ENCODE data around the gene PLEKHJ1. TPM values are rescaled to one million over a fixed set of nuclear protein-coding genes. Genes with fewer than 3 reads are reported as not detected.

PLEKHJ1 gene
- total and polyA plus RNA-seq, 12 donors, result 18.1 to 89.5 (median 71.7) TPM

DNA sequence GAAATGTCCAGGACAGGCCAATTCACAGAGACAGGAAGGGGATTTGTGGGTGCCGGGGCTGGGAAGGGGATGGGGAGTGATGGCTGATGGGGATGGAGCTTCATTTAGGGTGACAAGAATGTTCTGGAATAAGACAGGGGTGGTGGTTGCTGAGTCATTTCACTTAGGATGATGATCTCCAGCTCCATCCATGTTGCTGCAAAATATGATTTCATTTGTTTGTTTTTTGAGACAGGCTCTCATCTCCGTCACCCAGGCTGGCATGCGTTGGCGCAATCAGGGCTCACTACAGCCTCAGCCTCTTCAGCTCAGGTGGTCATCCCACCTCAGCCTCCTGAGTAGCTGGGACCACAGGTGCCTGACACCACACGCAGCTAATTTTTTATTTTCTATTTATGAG, 23.2 kb upstream of the PLEKHJ1 start:
- no peak overlapping the region for H3K4me3 ChIP-seq
- no peaks in the 10 kb centered on the region for H3K9me3 ChIP-seq (replicated peaks in 1 of 3)
- H3K4me1 ChIP-seq (replicated peaks in 1 of 2), result no peaks in the 10 kb centered on the region
- no peak for DNase-seq
- H3K27ac ChIP-seq, result no peak overlapping the region
- 87 to 95% (median 91%) methylated on average over 5 of the region's 5 CpGs for WGBS, 4 donors
- TF ChIP-seq, protein P1, sequence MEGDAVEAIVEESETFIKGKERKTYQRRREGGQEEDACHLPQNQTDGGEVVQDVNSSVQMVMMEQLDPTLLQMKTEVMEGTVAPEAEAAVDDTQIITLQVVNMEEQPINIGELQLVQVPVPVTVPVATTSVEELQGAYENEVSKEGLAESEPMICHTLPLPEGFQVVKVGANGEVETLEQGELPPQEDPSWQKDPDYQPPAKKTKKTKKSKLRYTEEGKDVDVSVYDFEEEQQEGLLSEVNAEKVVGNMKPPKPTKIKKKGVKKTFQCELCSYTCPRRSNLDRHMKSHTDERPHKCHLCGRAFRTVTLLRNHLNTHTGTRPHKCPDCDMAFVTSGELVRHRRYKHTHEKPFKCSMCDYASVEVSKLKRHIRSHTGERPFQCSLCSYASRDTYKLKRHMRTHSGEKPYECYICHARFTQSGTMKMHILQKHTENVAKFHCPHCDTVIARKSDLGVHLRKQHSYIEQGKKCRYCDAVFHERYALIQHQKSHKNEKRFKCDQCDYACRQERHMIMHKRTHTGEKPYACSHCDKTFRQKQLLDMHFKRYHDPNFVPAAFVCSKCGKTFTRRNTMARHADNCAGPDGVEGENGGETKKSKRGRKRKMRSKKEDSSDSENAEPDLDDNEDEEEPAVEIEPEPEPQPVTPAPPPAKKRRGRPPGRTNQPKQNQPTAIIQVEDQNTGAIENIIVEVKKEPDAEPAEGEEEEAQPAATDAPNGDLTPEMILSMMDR (IDR thresholded peaks at IDR 0.05), result no peak
- TF ChIP-seq POLR2A (IDR thresholded peaks at IDR 0.05), result no peak
- H3K36me3 ChIP-seq (replicated peaks in 1 of 2), result no peaks in the 10 kb centered on the region
- intact Hi-C loops (cut with DNase I), result no loop called here
- H3K27me3 ChIP-seq, result no peaks in the 10 kb centered on the region

DNA sequence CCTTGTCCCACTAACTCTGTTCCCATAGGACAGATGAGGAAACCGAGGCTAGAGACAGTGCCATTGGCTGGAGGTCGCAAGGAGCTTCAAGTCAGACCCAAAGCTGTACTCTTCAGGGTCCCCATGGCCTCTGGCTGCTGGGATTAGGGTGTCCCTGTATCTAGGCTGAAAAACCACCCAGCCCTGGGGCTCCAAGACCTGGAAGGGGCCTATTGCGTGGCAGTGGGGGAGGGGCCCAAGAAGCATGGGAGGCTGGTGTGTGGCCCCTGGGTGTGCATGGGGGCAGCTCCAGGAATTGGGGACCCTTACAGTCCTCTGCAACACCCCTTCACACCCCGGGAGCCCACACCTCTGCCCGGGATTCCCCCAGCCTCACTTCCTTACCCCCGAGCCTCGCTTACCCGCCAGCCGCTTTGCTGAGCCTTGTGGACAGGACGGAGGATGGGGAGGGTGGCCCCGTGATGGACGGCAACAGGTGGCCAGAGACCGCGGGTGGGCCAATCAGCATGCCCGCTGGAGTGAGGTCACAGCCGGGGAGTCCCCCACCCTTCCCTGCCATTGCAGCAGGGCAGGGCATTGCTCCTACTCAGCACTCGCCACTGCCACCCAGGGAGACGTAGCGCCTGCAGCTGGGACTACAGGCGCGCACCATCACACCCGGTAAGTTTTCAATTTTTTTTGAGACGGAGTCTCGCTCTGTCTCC, 20.0 kb upstream of the PLEKHJ1 start, which contains the start of gene JSRP1:
Gene JSRP1 (minus strand): TSS at position 436 of the 704 bp plus-strand sequence. CDS start 1,103 bp downstream, outside the sequence.
- Histone ChIP-seq H3K4me1 (replicated peaks in 1 of 2) (peaks cover 0 to 20% of the 10 kb centered on the region in 2 donors), H3K36me3 (replicated peaks in 1 of 2) (no peaks in the 10 kb centered on the region), H3K27me3 (peaks cover 29% of the 10 kb centered on the region), H3K9me3 (replicated peaks in 1 of 3) (no peaks in the 10 kb centered on the region), H3K4me3 (no peak within 1 kb of the TSS), H3K27ac (no peak within 1 kb of the TSS)
- DNase-seq, result no peak
- intact Hi-C loops (cut with DNase I), result no loop called here
- TF ChIP-seq, protein P1 (IDR thresholded peaks at IDR 0.05), result no peak
- TF ChIP-seq POLR2A (IDR thresholded peaks at IDR 0.05), result no peak
- WGBS, 4 donors, result 69 to 82% (median 72%) methylated on average over 12 to 24 of the region's 24 CpGs

DNA sequence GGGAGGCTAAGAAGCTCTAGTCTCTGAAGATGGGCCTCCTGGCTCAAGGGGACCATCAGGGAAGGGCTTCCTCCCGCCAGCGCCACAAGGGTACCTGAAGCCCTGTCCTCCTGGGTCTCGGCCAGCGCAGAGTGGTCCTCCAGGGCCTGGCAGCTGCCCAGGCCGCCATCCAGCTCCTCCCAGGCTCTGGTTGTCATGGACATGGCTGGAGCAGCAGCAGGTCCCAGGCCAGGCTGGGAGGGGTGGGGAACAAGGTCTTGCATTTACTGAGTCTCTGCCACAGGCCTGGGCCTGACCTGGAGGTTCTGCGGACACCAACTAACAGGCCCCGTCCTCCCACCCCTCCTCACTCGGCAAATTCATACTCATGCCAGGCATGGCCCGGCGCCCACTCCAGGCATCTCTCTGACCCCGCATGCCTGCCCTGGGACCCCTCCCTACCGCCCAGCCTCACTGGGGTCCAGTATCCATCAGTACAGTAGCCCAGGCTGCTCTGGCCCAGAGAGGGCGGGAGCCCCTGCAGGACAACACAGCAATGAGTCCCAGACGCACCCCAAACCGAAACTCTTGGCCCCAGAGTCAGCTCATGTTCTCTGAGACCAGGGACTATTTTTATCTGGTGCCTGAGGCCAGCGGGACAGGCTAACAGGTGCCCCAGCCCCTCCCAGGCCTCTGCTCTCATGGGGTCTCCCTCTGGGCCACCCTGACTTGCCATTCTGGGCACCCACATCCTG, 19.1 kb upstream of the PLEKHJ1 start:
- no peak for DNase-seq
- H3K4me3 ChIP-seq, result no peak overlapping the region
- TF ChIP-seq, protein P1 (IDR thresholded peaks at IDR 0.05), result no peak
- no peak for TF ChIP-seq POLR2A (IDR thresholded peaks at IDR 0.05)
- H3K4me1 ChIP-seq (replicated peaks in 1 of 2), result peaks cover 0 to 29% of the 10 kb centered on the region in 2 donors
- peaks cover 36% of the 10 kb centered on the region for H3K27me3 ChIP-seq
- H3K27ac ChIP-seq, result no peak overlapping the region
- WGBS, 4 donors, result 85 to 90% (median 90%) methylated on average over 8 to 16 of the region's 16 CpGs
- H3K36me3 ChIP-seq (replicated peaks in 1 of 2), result no peaks in the 10 kb centered on the region
- H3K9me3 ChIP-seq (replicated peaks in 1 of 3), result no peaks in the 10 kb centered on the region
- intact Hi-C loops (cut with DNase I), result no loop called here

DNA sequence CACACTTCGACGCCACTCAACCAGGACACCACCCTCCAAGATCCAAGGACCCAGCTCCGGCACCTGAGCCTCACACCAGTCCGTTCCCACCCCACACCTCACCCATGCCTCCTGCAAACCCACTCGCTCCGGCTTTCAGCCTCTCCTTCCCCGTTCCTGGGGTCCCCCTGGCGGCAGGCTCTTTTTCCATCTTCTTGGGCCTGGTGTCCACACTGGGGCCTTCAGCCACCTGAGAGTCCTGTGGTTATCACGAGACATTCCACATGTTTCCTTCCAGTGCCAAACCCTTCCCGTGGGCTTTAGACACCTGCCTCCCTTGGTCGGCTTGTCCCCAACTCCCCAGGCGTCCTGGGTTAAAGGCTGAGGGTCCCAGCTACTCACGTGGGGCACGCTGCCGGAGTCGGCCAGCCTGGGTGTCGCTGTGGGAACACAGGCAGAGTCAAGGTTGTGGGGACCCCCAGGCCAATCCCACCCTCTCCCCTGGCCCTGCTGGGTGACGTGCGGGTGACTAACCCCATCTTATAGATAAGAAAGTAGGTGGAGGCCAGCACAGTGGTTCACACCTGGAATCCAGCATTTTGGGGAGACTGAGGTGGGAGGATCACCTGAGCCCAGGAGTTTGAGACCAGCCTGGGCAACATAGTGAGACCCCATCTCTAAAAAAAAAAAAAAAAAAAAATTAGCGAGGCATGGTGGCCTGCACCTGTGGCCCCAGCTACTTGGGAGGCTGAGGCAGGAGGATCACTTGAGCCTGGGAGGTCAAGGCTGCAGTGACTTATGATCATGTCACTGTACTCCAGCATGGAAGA, 18.1 kb upstream of the PLEKHJ1 start:
- H3K4me1 ChIP-seq (replicated peaks in 1 of 2), result peaks cover 0 to 33% of the 10 kb centered on the region in 2 donors
- H3K36me3 ChIP-seq (replicated peaks in 1 of 2), result no peaks in the 10 kb centered on the region
- H3K27ac ChIP-seq, result no peak overlapping the region
- H3K9me3 ChIP-seq (replicated peaks in 1 of 3), result no peaks in the 10 kb centered on the region
- H3K4me3 ChIP-seq, result no peak overlapping the region
- intact Hi-C loops (cut with DNase I), result no loop called here
- no peak for TF ChIP-seq POLR2A (IDR thresholded peaks at IDR 0.05)
- TF ChIP-seq, protein P1 (IDR thresholded peaks at IDR 0.05), result peak in 2 of 6 experiments; percentile 8 to 11
- H3K27me3 ChIP-seq, result peaks cover 46% of the 10 kb centered on the region
- 65 to 77% (median 73%) methylated on average over 13 to 20 of the region's 20 CpGs for WGBS, 4 donors
- DNase-seq, result peak in 1 of 7 donors; percentile 22

All from adrenal gland (tissue), 12 donors.